ENCODE measurements around the gene RAPGEF6. TPM values are rescaled to one million over a fixed set of nuclear protein-coding genes. Genes with fewer than 3 reads are reported as not detected.

RAPGEF6 gene
- polyA plus RNA-seq, 1 donor from 2014 or later, result 121 TPM

DNA sequence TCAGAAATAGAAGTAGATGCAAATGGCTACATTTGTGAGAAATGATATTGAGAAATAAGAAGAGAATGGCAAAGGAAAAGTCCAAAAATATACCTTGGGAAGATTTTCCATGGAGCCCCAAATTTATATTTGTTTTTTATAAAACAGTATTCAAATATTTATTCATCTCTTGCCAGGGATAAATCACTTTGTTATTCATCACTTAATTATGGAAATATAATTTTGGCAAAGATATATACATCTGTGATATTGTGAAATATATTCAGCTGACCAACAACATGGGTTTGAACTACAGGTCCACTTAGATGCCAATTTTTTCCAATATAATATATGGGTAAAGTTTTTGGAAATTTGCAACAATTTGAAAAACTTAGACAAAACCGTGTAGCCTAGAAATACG is 19.7 kb upstream of the RAPGEF6 start:
- TF ChIP-seq EP300 (conservative IDR thresholded peaks at IDR 0.05; ENCODE audit: poor library complexity, severe bottlenecking) (no peak), MXI1 (conservative IDR thresholded peaks at IDR 0.05; ENCODE audit: poor library complexity, severe bottlenecking) (no peak), EZH2 (IDR thresholded peaks at IDR 0.05; ENCODE audit: borderline replicate concordance, insufficient read depth, low read length, poor library complexity, severe bottlenecking) (no peak), RAD21 (conservative IDR thresholded peaks at IDR 0.05) (no peak)
- TF ChIP-seq, protein P1, sequence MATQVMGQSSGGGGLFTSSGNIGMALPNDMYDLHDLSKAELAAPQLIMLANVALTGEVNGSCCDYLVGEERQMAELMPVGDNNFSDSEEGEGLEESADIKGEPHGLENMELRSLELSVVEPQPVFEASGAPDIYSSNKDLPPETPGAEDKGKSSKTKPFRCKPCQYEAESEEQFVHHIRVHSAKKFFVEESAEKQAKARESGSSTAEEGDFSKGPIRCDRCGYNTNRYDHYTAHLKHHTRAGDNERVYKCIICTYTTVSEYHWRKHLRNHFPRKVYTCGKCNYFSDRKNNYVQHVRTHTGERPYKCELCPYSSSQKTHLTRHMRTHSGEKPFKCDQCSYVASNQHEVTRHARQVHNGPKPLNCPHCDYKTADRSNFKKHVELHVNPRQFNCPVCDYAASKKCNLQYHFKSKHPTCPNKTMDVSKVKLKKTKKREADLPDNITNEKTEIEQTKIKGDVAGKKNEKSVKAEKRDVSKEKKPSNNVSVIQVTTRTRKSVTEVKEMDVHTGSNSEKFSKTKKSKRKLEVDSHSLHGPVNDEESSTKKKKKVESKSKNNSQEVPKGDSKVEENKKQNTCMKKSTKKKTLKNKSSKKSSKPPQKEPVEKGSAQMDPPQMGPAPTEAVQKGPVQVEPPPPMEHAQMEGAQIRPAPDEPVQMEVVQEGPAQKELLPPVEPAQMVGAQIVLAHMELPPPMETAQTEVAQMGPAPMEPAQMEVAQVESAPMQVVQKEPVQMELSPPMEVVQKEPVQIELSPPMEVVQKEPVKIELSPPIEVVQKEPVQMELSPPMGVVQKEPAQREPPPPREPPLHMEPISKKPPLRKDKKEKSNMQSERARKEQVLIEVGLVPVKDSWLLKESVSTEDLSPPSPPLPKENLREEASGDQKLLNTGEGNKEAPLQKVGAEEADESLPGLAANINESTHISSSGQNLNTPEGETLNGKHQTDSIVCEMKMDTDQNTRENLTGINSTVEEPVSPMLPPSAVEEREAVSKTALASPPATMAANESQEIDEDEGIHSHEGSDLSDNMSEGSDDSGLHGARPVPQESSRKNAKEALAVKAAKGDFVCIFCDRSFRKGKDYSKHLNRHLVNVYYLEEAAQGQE (IDR thresholded peaks at IDR 0.05; ENCODE audit: borderline replicate concordance), result no peak
- TF ChIP-seq, protein P2, sequence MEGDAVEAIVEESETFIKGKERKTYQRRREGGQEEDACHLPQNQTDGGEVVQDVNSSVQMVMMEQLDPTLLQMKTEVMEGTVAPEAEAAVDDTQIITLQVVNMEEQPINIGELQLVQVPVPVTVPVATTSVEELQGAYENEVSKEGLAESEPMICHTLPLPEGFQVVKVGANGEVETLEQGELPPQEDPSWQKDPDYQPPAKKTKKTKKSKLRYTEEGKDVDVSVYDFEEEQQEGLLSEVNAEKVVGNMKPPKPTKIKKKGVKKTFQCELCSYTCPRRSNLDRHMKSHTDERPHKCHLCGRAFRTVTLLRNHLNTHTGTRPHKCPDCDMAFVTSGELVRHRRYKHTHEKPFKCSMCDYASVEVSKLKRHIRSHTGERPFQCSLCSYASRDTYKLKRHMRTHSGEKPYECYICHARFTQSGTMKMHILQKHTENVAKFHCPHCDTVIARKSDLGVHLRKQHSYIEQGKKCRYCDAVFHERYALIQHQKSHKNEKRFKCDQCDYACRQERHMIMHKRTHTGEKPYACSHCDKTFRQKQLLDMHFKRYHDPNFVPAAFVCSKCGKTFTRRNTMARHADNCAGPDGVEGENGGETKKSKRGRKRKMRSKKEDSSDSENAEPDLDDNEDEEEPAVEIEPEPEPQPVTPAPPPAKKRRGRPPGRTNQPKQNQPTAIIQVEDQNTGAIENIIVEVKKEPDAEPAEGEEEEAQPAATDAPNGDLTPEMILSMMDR (IDR thresholded peaks at IDR 0.05; ENCODE audit: poor library complexity, severe bottlenecking), result no peak
- H3K79me2 ChIP-seq (replicated peaks; ENCODE audit: insufficient read depth, low read length), result no peaks in the 10 kb centered on the region
- H3K4me2 ChIP-seq (ENCODE audit: low read length), result no peak overlapping the region
- H3K9me2 ChIP-seq (ENCODE audit: insufficient read depth, low read length), result no peaks in the 10 kb centered on the region
- no peak overlapping the region for H2AFZ ChIP-seq (ENCODE audit: low read depth, low read length)
- no peaks in the 10 kb centered on the region for H4K20me1 ChIP-seq (ENCODE audit: insufficient read depth)
- H3K27me3 ChIP-seq (ENCODE audit: insufficient read depth, low read depth, low read length), result no peaks in the 10 kb centered on the region
- H3K27ac ChIP-seq (ENCODE audit: low read length), result no peak overlapping the region
- no peak overlapping the region for H3K4me3 ChIP-seq (ENCODE audit: low read length)
- H3K9ac ChIP-seq (ENCODE audit: low read length), result no peak overlapping the region
- H3F3A ChIP-seq (ENCODE audit: insufficient read depth, low read length, poor library complexity, severe bottlenecking), result no peaks in the 10 kb centered on the region
- peaks cover 10% of the 10 kb centered on the region for H3K36me3 ChIP-seq (ENCODE audit: insufficient read depth, low read length)
- no peaks in the 10 kb centered on the region for H3K9me3 ChIP-seq (ENCODE audit: low read length)

DNA sequence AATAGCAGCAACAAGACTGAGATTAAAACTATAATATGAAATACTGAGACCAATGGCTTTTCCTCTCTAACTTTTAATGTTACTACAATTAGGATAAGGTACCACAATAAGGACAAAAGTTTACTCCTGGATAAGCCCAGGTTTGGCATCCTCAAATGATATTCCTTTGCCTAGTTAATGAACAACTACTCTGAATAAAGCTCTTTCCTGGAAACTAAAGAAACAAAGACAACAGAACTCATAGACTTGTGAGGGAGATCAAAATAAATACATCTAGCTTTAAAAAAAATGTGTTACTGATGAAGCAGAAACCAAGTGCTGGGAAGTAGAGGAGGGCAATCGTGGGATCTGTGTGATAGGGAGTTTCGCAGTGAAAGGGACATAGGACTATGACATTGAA is 19.3 kb upstream of the RAPGEF6 start:
- no peak overlapping the region for H3K4me2 ChIP-seq (ENCODE audit: low read length)
- H3K9ac ChIP-seq (ENCODE audit: low read length), result no peak overlapping the region
- no peaks in the 10 kb centered on the region for H3K9me3 ChIP-seq (ENCODE audit: low read length)
- no peaks in the 10 kb centered on the region for H3F3A ChIP-seq (ENCODE audit: insufficient read depth, low read length, poor library complexity, severe bottlenecking)
- H2AFZ ChIP-seq (ENCODE audit: low read depth, low read length), result no peak overlapping the region
- TF ChIP-seq MXI1 (conservative IDR thresholded peaks at IDR 0.05; ENCODE audit: poor library complexity, severe bottlenecking) (no peak), EZH2 (IDR thresholded peaks at IDR 0.05; ENCODE audit: borderline replicate concordance, insufficient read depth, low read length, poor library complexity, severe bottlenecking) (no peak), SMC3 (conservative IDR thresholded peaks at IDR 0.05; ENCODE audit: poor library complexity) (no peak), EP300 (conservative IDR thresholded peaks at IDR 0.05; ENCODE audit: poor library complexity, severe bottlenecking) (no peak), RAD21 (conservative IDR thresholded peaks at IDR 0.05) (no peak), POLR2AphosphoS5 (IDR thresholded peaks at IDR 0.05) (no peak), TAF1 (IDR thresholded peaks at IDR 0.05; ENCODE audit: low read depth) (no peak)
- TF ChIP-seq, protein P2 (IDR thresholded peaks at IDR 0.05; ENCODE audit: poor library complexity, severe bottlenecking), result no peak
- TF ChIP-seq, protein P1 (IDR thresholded peaks at IDR 0.05; ENCODE audit: borderline replicate concordance), result no peak
- H3K4me3 ChIP-seq (ENCODE audit: low read length), result no peak overlapping the region
- H3K27ac ChIP-seq (ENCODE audit: low read length), result no peak overlapping the region
- peaks cover 5% of the 10 kb centered on the region for H3K36me3 ChIP-seq (ENCODE audit: insufficient read depth, low read length)
- H4K20me1 ChIP-seq (ENCODE audit: insufficient read depth), result no peaks in the 10 kb centered on the region
- no peaks in the 10 kb centered on the region for H3K27me3 ChIP-seq (ENCODE audit: insufficient read depth, low read depth, low read length)
- H3K9me2 ChIP-seq (ENCODE audit: insufficient read depth, low read length), result no peaks in the 10 kb centered on the region
- no peaks in the 10 kb centered on the region for H3K79me2 ChIP-seq (replicated peaks; ENCODE audit: insufficient read depth, low read length)

All from neural cell (in vitro differentiated cells).